PC-3 (cell line): Measurements from ENCODE around the gene TMEM178B. TPM values are rescaled to one million over a fixed set of nuclear protein-coding genes. Genes with fewer than 3 reads are reported as not detected.

Experiments used
- ATAC-seq: fragments of 200-7000 bp; cut with Tn5 transposase; 2 replicates; pipeline ENCODE4 v1.9.1; 2020; ENCODE audit warnings: mild to moderate bottlenecking, moderate library complexity
- BruUV-seq: library from RNA; stranded (reverse); fragments of 400-500 nt; replicated peaks from 2 replicates; lab custom pipeline; 2021; lab: Mats Ljungman, UMichigan
- CTCF ChIA-PET: fragments of 300-600 bp; sonication (Branson Sonifier 250); formaldehyde crosslinking; loops from one replicate; lab custom pipeline; 2022; ENCODE audit warnings: antibody characterized with exemption; lab: Charles Lee
- POLR2A ChIA-PET: fragments of 300-600 bp; sonication (Branson Sonifier 250); formaldehyde crosslinking; loops from one replicate; lab custom pipeline; 2022; ENCODE audit warnings: antibody characterized with exemption; ENCODE audit not compliant: unreplicated experiment; lab: Charles Lee
- DNase-seq: peaks from one replicate; pipeline ENCODE4 v3.0.0-alpha.2; 2015
- H2AFZ ChIP-seq: fragments of 300-600 bp; sonication (generic); 2 replicates; pipeline ENCODE4 v1.6.0; 2016; ENCODE audit warnings: antibody characterized with exemption, low read length
- H3F3A ChIP-seq: fragments of 300-600 bp; sonication (generic); one replicate; pipeline ENCODE4 v1.6.0; 2017; ENCODE audit warnings: antibody characterized with exemption, low read length, control low read depth, mild to moderate bottlenecking; ENCODE audit not compliant: unreplicated experiment
- H3K27ac ChIP-seq: fragments of 300-600 bp; sonication (generic); 2 replicates; pipeline ENCODE4 v1.5.1; 2016; ENCODE audit warnings: mild to moderate bottlenecking, low read length
- H3K27me3 ChIP-seq: fragments of 300-600 bp; sonication (generic); 2 replicates; pipeline ENCODE4 v1.6.1; 2016; ENCODE audit warnings: low read length, mixed read lengths
- H3K36me3 ChIP-seq: fragments of 300-600 bp; sonication (generic); 2 replicates; pipeline ENCODE4 v1.6.1; 2016; ENCODE audit warnings: low read depth, mixed run types, low read length, mixed read lengths
- H3K4me1 ChIP-seq: fragments of 300-600 bp; sonication (generic); 2 replicates; pipeline ENCODE4 v1.5.1; 2016; ENCODE audit warnings: low read length; ENCODE audit not compliant: insufficient read depth
- H3K4me2 ChIP-seq: fragments of 300-600 bp; sonication (generic); 2 replicates; pipeline ENCODE4 v1.6.0; 2016; ENCODE audit warnings: low read length
- H3K4me3 ChIP-seq: fragments of 300-600 bp; sonication (generic); 2 replicates; pipeline ENCODE4 v1.5.1; 2016; ENCODE audit warnings: mild to moderate bottlenecking, low read length, mixed read lengths
- H3K79me2 ChIP-seq: fragments of 300-600 bp; sonication (generic); 2 replicates; pipeline ENCODE4 v1.6.1; 2017; ENCODE audit warnings: low read length, mixed read lengths
- H3K9ac ChIP-seq: fragments of 300-600 bp; sonication (generic); 2 replicates; pipeline ENCODE4 v1.6.0; 2016; ENCODE audit warnings: mild to moderate bottlenecking, low read length
- H3K9me2 ChIP-seq: fragments of 300-600 bp; sonication (generic); replicated peaks from 2 replicates; pipeline ENCODE4 v1.6.1; 2016; ENCODE audit warnings: mixed run types, low read length, mixed read lengths
- H3K9me3 ChIP-seq: fragments of 300-600 bp; sonication (generic); 2 replicates; pipeline ENCODE4 v1.6.1; 2016; ENCODE audit warnings: low read length, mixed read lengths
- H4K20me1 ChIP-seq: fragments of 300-600 bp; sonication (generic); 2 replicates; pipeline ENCODE4 v1.6.1; 2016; ENCODE audit warnings: low read length, mixed read lengths
- CTCF ChIP-seq: fragments of 300-600 bp; sonication (generic); conservative IDR thresholded peaks from 2 replicates; pipeline ENCODE4 v1.5.1; 2017; ENCODE audit warnings: antibody characterized with exemption, low read depth, mild to moderate bottlenecking, low read length
- EZH2 ChIP-seq: fragments of 300-600 bp; sonication (generic); IDR thresholded peaks from one replicate; pipeline ENCODE4 v1.6.1; 2017; ENCODE audit warnings: antibody characterized with exemption, mild to moderate bottlenecking, low read length; ENCODE audit not compliant: unreplicated experiment
- EZH2phosphoT487 ChIP-seq: fragments of 300-600 bp; sonication (generic); IDR thresholded peaks from 2 replicates; pipeline ENCODE4 v1.6.1; 2018; ENCODE audit warnings: mild to moderate bottlenecking, antibody characterized with exemption, low read length, borderline replicate concordance
- intact Hi-C: fragments of 100-400 bp; cut with micrococcal nuclease; formaldehyde crosslinking; loops from 2 replicates; pipeline ENCODE4 v1.9.0; 2023
- total RNA-seq: library from RNA; depleted of rRNA; stranded (reverse); fragments of >200 nt; gene quantifications from 2 replicates; pipeline ENCODE4 v1.2.3, GENCODE V29; 2014

TMEM178B gene
- total RNA-seq, 1 experiment from 2014 or later = 0.29 TPM

- ATAC-seq = no peak
- POLR2A ChIA-PET = no interaction called here
- no peak for TF ChIP-seq CTCF
- TF ChIP-seq EZH2 = no peak
Observed at GRCh38 chr7:141156407-141156806, 82.5 kb downstream of the TMEM178B start.

GRCh38 chr7:141157138-141157765, 83.4 kb downstream of the TMEM178B start:
- DNase-seq (no peak), ATAC-seq (no peak)
- Histone ChIP-seq H3K36me3 (no peaks in the 10 kb centered on the region), H3K9me3 (no peaks in the 10 kb centered on the region), H3K9ac (no peak overlapping the region), H3K9me2 (no peaks in the 10 kb centered on the region), H2AFZ (no peak overlapping the region), H3K4me2 (no peak overlapping the region), H3K27ac (no peak overlapping the region), H3K27me3 (peaks cover 11% of the 10 kb centered on the region), H3K4me3 (no peak overlapping the region), H3K4me1 (no peaks in the 10 kb centered on the region), H3F3A (no peaks in the 10 kb centered on the region), H4K20me1 (no peaks in the 10 kb centered on the region), H3K79me2 (no peaks in the 10 kb centered on the region)
- intact Hi-C loops = no loop called here
- ChIA-PET CTCF (no interaction called here), POLR2A (no interaction called here)
- BruUV-seq = no TSS peak
- TF ChIP-seq CTCF = no peak

More at GRCh38 chr7:141156407-141156806, 82.5 kb downstream of the TMEM178B start:
- intact Hi-C loops = no loop called here
- DNase-seq = no peak
- Histone ChIP-seq H3F3A (no peaks in the 10 kb centered on the region), H3K9ac (no peak overlapping the region), H3K9me2 (no peaks in the 10 kb centered on the region), H3K4me3 (no peak overlapping the region), H3K27me3 (peaks cover 11% of the 10 kb centered on the region), H3K9me3 (no peaks in the 10 kb centered on the region), H3K79me2 (no peaks in the 10 kb centered on the region), H4K20me1 (no peaks in the 10 kb centered on the region), H3K36me3 (no peaks in the 10 kb centered on the region), H2AFZ (no peak overlapping the region), H3K4me1 (no peaks in the 10 kb centered on the region), H3K4me2 (no peak overlapping the region), H3K27ac (no peak overlapping the region)
- BruUV-seq = no TSS peak
- CTCF ChIA-PET = no interaction called here

GRCh38 chr7:141158561-141158960, 84.7 kb downstream of the TMEM178B start:
- Histone ChIP-seq H3K9me3 (no peaks in the 10 kb centered on the region), H3K4me2 (no peak overlapping the region), H3K9me2 (no peaks in the 10 kb centered on the region), H2AFZ (no peak overlapping the region), H3K27ac (0 out of 2 replicates have a peak overlapping the region, but pooled peaks have one; percentile 18), H3K4me3 (no peak overlapping the region), H3K79me2 (no peaks in the 10 kb centered on the region), H3K27me3 (peaks cover 17% of the 10 kb centered on the region), H3K4me1 (no peaks in the 10 kb centered on the region), H3F3A (no peaks in the 10 kb centered on the region), H3K36me3 (no peaks in the 10 kb centered on the region), H3K9ac (no peak overlapping the region), H4K20me1 (no peaks in the 10 kb centered on the region)
- ChIA-PET CTCF (no interaction called here), POLR2A (no interaction called here)
- peak; percentile 69 for DNase-seq
- TF ChIP-seq EZH2 (no peak), CTCF (no peak), EZH2phosphoT487 (no peak)
- peak; percentile 78 for ATAC-seq
- BruUV-seq = no TSS peak
- intact Hi-C loops = no loop called here
